MM.1S (cell line): ENCODE measurements around the gene SLIT3.

Source experiments
- DNase-seq: peaks from one replicate; pipeline ENCODE4 v3.0.0-alpha.2; 2015
- H2AFZ ChIP-seq: fragments of 300-600 bp; sonication (generic); 2 replicates; pipeline ENCODE4 v1.6.0; 2016; ENCODE audit warnings: antibody characterized with exemption, low read length
- H3F3A ChIP-seq: fragments of 300-600 bp; sonication (generic); 2 replicates; pipeline ENCODE4 v1.6.1; 2016; ENCODE audit warnings: mild to moderate bottlenecking, antibody characterized with exemption, low read length, moderate library complexity, mixed read lengths; ENCODE audit not compliant: insufficient read depth
- H3K27ac ChIP-seq: fragments of 300-600 bp; sonication (generic); 2 replicates; pipeline ENCODE4 v1.5.1; 2016; ENCODE audit warnings: mild to moderate bottlenecking, low read length
- H3K27me3 ChIP-seq: fragments of 300-600 bp; sonication (generic); replicated peaks from 2 replicates; pipeline ENCODE4 v1.6.0; 2016; ENCODE audit warnings: low read length; ENCODE audit not compliant: insufficient read depth
- H3K36me3 ChIP-seq: fragments of 300-600 bp; sonication (generic); replicated peaks from 2 replicates; pipeline ENCODE4 v1.6.1; 2016; ENCODE audit warnings: mild to moderate bottlenecking, low read length, mixed read lengths; ENCODE audit not compliant: insufficient read depth
- H3K4me1 ChIP-seq: fragments of 300-600 bp; sonication (generic); 2 replicates; pipeline ENCODE4 v1.6.1; 2016; ENCODE audit warnings: low read length, mixed read lengths
- H3K4me2 ChIP-seq: fragments of 300-600 bp; sonication (generic); 2 replicates; pipeline ENCODE4 v1.6.0; 2016; ENCODE audit warnings: low read depth, low read length
- H3K4me3 ChIP-seq: fragments of 300-600 bp; sonication (generic); 2 replicates; pipeline ENCODE4 v1.5.1; 2016; ENCODE audit warnings: low read length, mixed read lengths
- H3K79me2 ChIP-seq: fragments of 300-600 bp; sonication (generic); 2 replicates; pipeline ENCODE4 v1.6.1; 2016; ENCODE audit warnings: mixed run types, low read length, mixed read lengths
- H3K9ac ChIP-seq: fragments of 300-600 bp; sonication (generic); 2 replicates; pipeline ENCODE4 v1.6.1; 2016; ENCODE audit warnings: low read length, mixed read lengths
- H3K9me2 ChIP-seq: fragments of 300-600 bp; sonication (generic); replicated peaks from 2 replicates; pipeline ENCODE4 v1.6.1; 2016; ENCODE audit warnings: mild to moderate bottlenecking, low read length, mixed read lengths; ENCODE audit not compliant: insufficient read depth
- H3K9me3 ChIP-seq: fragments of 300-600 bp; sonication (generic); replicated peaks from 2 replicates; pipeline ENCODE4 v1.6.1; 2016; ENCODE audit warnings: mild to moderate bottlenecking, low read length, mixed read lengths; ENCODE audit not compliant: insufficient read depth
- H4K20me1 ChIP-seq: fragments of 300-600 bp; sonication (generic); 2 replicates; pipeline ENCODE4 v1.6.1; 2016; ENCODE audit warnings: mild to moderate bottlenecking, low read length, moderate library complexity, mixed read lengths; ENCODE audit not compliant: insufficient read depth
- EZH2 ChIP-seq: fragments of 300-600 bp; sonication (generic); optimal IDR thresholded peaks from 2 replicates; pipeline ENCODE3; 2017; ENCODE audit warnings: low read depth, mild to moderate bottlenecking, antibody characterized with exemption, low read length, mixed read lengths
- EZH2phosphoT487 ChIP-seq: fragments of 300-600 bp; sonication (generic); IDR thresholded peaks from 2 replicates; pipeline ENCODE4 v1.6.1; 2018; ENCODE audit warnings: antibody characterized with exemption, low read length
- TF ChIP-seq, protein P1 (sequence below): fragments of 300-600 bp; sonication (generic); IDR thresholded peaks from 2 replicates; pipeline ENCODE4 v1.5.1; 2016; ENCODE audit warnings: antibody characterized with exemption, low read length, mixed read lengths

Gene SLIT3

DNA sequence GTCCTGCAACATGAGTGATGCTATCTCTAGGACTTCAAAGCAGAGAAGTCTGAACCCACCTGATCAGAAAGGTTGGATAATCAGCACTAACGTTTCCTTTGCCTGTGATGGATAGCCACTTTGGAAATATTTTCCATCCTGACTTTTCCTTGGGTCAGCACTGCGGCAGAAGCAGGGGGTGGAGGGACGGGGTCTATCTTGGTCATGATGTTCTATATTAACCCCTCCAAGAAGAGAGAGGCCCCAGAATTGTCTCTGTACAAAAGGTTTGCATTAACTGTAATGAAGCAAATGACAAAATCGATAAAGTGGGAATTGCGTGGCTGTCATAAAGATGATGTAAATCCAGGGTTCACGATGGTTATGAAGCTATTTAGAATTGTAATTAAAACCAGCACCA is 441.9 kb downstream of the SLIT3 start:
- Histone ChIP-seq H3K4me3 (no peak overlapping the region), H3K9ac (no peak overlapping the region), H3K27ac (no peak overlapping the region), H3K9me3 (no peaks in the 10 kb centered on the region), H4K20me1 (no peaks in the 10 kb centered on the region), H3K9me2 (no peaks in the 10 kb centered on the region), H3F3A (no peaks in the 10 kb centered on the region), H3K36me3 (no peaks in the 10 kb centered on the region), H3K4me1 (no peaks in the 10 kb centered on the region), H3K79me2 (no peaks in the 10 kb centered on the region), H2AFZ (no peak overlapping the region), H3K27me3 (no peaks in the 10 kb centered on the region), H3K4me2 (no peak overlapping the region)
- TF ChIP-seq, protein P1, sequence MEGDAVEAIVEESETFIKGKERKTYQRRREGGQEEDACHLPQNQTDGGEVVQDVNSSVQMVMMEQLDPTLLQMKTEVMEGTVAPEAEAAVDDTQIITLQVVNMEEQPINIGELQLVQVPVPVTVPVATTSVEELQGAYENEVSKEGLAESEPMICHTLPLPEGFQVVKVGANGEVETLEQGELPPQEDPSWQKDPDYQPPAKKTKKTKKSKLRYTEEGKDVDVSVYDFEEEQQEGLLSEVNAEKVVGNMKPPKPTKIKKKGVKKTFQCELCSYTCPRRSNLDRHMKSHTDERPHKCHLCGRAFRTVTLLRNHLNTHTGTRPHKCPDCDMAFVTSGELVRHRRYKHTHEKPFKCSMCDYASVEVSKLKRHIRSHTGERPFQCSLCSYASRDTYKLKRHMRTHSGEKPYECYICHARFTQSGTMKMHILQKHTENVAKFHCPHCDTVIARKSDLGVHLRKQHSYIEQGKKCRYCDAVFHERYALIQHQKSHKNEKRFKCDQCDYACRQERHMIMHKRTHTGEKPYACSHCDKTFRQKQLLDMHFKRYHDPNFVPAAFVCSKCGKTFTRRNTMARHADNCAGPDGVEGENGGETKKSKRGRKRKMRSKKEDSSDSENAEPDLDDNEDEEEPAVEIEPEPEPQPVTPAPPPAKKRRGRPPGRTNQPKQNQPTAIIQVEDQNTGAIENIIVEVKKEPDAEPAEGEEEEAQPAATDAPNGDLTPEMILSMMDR = no peak
- TF ChIP-seq EZH2phosphoT487 (no peak), EZH2 (no peak)
- no peak for DNase-seq

DNA sequence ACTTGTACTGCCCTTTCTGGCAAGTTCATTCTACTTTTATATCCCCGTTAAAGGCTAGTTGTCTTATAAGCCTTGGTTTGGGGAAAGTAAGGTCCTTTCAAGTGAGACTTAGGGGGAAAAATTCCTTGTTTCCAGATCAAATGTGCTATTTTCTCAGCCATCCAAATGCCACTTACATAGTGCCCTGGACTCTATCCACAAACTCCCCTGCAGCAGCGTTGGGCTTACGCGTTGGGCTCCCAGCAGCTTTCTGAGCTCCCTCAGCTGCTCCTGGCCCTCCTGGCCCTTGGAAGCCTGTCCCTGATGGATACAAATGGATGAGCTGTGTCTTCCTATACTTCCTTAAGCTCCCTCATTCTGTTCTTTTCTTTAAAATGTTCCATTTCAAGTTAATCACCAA is 442.6 kb downstream of the SLIT3 start:
- Histone ChIP-seq H3K4me3 (no peak overlapping the region), H3K4me1 (no peaks in the 10 kb centered on the region), H3K27me3 (no peaks in the 10 kb centered on the region), H3K4me2 (no peak overlapping the region), H3K27ac (no peak overlapping the region), H3K36me3 (no peaks in the 10 kb centered on the region), H4K20me1 (no peaks in the 10 kb centered on the region), H3K79me2 (no peaks in the 10 kb centered on the region), H3K9me2 (no peaks in the 10 kb centered on the region), H3K9ac (no peak overlapping the region), H2AFZ (no peak overlapping the region), H3K9me3 (no peaks in the 10 kb centered on the region), H3F3A (no peaks in the 10 kb centered on the region)
- DNase-seq = no peak
- no peak for TF ChIP-seq EZH2

DNA sequence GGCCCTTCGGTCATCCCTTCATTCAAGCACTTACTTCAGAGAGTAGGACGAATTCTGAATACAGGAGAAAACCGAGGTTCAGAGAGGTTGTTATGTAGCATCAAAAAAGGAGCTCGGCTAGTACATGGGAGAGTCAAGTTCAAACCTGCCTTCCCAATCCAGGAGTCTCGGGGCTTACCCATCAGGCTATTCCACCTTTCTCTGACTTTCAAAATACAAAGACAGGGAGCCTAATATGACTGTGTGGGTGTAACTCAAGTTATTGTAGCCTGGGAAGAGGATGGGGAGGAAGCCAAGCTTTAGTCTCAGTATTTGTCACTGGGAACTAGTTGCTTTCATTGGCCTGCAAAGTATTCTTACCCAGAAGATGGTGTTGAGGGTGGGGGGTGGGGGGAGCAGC is 447.0 kb downstream of the SLIT3 start:
- no peaks in the 10 kb centered on the region for H3K27me3 ChIP-seq
- H3F3A ChIP-seq = no peaks in the 10 kb centered on the region
- H3K27ac ChIP-seq = no peak overlapping the region
- no peaks in the 10 kb centered on the region for H3K9me3 ChIP-seq
- no peak for TF ChIP-seq EZH2phosphoT487
- TF ChIP-seq EZH2 = no peak
- TF ChIP-seq, protein P1 = no peak
- no peak for DNase-seq
- H3K4me2 ChIP-seq = no peak overlapping the region
- no peak overlapping the region for H2AFZ ChIP-seq
- H3K4me1 ChIP-seq = no peaks in the 10 kb centered on the region
- no peaks in the 10 kb centered on the region for H3K79me2 ChIP-seq
- H3K4me3 ChIP-seq = no peak overlapping the region
- H3K9me2 ChIP-seq = no peaks in the 10 kb centered on the region
- H4K20me1 ChIP-seq = no peaks in the 10 kb centered on the region
- H3K36me3 ChIP-seq = no peaks in the 10 kb centered on the region
- H3K9ac ChIP-seq = no peak overlapping the region

DNA sequence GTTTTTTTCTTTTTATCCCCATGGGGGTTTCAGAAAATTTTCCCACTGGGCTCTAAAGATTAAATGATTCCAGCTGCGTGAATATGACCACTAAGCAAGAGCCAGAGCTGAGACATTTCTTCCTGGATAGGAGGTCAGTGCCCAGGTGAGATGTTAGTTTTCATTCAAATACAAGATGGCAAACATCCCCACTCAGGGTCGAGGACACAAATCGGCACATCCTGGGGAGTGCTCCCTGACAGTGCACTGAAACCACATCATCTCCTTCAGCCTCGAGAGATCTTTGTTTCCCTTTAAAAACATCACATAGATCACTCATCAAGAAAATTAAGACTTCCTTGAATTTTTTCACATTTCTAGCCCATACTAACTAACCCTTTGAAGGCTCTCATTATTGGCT is 448.6 kb downstream of the SLIT3 start:
- H3K9me3 ChIP-seq = no peaks in the 10 kb centered on the region
- no peak overlapping the region for H2AFZ ChIP-seq
- no peaks in the 10 kb centered on the region for H3K4me1 ChIP-seq
- H3K9me2 ChIP-seq = no peaks in the 10 kb centered on the region
- H4K20me1 ChIP-seq = no peaks in the 10 kb centered on the region
- H3K27me3 ChIP-seq = no peaks in the 10 kb centered on the region
- no peak for DNase-seq
- no peak overlapping the region for H3K4me2 ChIP-seq
- TF ChIP-seq EZH2 (no peak), EZH2phosphoT487 (no peak)
- TF ChIP-seq, protein P1 = no peak
- H3K4me3 ChIP-seq = no peak overlapping the region
- no peaks in the 10 kb centered on the region for H3K79me2 ChIP-seq
- H3K27ac ChIP-seq = no peak overlapping the region
- no peaks in the 10 kb centered on the region for H3K36me3 ChIP-seq
- no peak overlapping the region for H3K9ac ChIP-seq
- no peaks in the 10 kb centered on the region for H3F3A ChIP-seq
